Measurements from ENCODE around the gene DBH.

DNA sequence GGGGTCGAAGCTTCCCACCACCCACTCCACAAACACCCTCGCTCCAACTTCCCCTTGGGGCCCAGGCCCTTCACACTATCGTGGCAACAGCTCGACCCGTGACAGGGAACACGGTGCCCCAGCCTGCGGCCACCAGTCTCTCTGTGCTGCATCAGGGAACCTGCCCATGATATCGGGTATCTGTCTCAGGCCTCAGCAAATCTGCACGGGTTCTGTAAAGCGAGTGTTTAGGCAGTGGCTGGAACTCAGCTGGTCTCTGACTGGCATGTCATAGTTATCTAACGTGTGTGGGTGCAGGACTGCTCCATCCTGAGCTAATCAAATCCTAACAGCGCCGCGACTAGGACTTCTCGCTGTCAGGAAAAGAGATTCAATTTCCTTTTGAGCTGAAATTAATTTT, 42.9 kb downstream of the DBH start:
- no peak for TF ChIP-seq EZH2 (optimal IDR thresholded peaks at IDR 0.05; ENCODE audit: low read depth, low read length)
- TF ChIP-seq, protein P1, sequence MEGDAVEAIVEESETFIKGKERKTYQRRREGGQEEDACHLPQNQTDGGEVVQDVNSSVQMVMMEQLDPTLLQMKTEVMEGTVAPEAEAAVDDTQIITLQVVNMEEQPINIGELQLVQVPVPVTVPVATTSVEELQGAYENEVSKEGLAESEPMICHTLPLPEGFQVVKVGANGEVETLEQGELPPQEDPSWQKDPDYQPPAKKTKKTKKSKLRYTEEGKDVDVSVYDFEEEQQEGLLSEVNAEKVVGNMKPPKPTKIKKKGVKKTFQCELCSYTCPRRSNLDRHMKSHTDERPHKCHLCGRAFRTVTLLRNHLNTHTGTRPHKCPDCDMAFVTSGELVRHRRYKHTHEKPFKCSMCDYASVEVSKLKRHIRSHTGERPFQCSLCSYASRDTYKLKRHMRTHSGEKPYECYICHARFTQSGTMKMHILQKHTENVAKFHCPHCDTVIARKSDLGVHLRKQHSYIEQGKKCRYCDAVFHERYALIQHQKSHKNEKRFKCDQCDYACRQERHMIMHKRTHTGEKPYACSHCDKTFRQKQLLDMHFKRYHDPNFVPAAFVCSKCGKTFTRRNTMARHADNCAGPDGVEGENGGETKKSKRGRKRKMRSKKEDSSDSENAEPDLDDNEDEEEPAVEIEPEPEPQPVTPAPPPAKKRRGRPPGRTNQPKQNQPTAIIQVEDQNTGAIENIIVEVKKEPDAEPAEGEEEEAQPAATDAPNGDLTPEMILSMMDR (IDR thresholded peaks at IDR 0.05; ENCODE audit: low read length) = no peak
